ENCODE measurements around the gene DDX50.

DDX50 gene

DNA sequence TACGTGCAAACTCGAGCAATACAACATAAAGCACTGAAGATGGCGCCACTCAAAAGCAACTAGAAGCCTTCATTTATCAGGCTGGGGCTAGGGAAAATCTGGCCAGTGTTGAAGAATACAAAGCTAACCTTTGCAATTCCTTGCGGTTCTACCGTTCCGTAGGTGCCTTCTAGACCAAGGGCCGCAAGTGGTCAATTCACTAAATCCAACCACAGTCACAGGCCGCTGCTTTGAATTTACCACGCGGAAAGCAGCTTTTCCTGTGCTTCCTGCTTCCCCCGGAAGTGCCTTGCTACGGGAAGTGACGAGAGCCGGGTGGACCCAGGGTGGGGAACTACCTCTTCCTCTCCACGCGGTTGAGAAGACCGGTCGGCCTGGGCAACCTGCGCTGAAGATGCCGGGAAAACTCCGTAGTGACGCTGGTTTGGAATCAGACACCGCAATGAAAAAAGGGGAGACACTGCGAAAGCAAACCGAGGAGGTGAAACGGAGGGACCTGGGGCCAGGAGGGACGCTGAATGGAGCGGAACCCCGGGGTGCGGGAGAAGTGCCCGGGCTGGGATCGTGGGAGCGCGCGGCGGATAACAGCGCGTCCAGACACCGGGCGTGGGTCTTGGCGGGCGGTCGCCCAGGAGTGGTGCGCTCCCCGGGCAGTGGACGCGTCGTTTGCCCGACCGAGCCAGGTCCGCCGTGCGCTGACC is 54.9 kb downstream of the DDX50 start, which contains the start of gene DDX21:
Gene DDX21, plus strand, starts transcription at position 339 of the 701 bp plus-strand sequence. Its CDS starts 56 bp downstream, at position 395.
- TF ChIP-seq, protein P1, sequence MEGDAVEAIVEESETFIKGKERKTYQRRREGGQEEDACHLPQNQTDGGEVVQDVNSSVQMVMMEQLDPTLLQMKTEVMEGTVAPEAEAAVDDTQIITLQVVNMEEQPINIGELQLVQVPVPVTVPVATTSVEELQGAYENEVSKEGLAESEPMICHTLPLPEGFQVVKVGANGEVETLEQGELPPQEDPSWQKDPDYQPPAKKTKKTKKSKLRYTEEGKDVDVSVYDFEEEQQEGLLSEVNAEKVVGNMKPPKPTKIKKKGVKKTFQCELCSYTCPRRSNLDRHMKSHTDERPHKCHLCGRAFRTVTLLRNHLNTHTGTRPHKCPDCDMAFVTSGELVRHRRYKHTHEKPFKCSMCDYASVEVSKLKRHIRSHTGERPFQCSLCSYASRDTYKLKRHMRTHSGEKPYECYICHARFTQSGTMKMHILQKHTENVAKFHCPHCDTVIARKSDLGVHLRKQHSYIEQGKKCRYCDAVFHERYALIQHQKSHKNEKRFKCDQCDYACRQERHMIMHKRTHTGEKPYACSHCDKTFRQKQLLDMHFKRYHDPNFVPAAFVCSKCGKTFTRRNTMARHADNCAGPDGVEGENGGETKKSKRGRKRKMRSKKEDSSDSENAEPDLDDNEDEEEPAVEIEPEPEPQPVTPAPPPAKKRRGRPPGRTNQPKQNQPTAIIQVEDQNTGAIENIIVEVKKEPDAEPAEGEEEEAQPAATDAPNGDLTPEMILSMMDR (IDR thresholded peaks at IDR 0.05; ENCODE audit: insufficient read depth, low read length, poor library complexity, severe bottlenecking), result peak; percentile 61
- TF ChIP-seq EZH2phosphoT487 (conservative IDR thresholded peaks at IDR 0.05; ENCODE audit: low read length), result no peak
- H3K27ac ChIP-seq (ENCODE audit: low read depth, low read length), result peak within 1 kb of the TSS; percentile 80
- H2AFZ ChIP-seq (ENCODE audit: low read depth, low read length, severe bottlenecking), result peak within 1 kb of the TSS; percentile 46
- H3K79me2 ChIP-seq (ENCODE audit: insufficient read depth, low read length), result peaks cover 55% of the 10 kb centered on the region
- H3K9ac ChIP-seq (ENCODE audit: low read length), result peak within 1 kb of the TSS; percentile 98
- peak within 1 kb of the TSS; percentile 99 for H3K4me3 ChIP-seq (ENCODE audit: insufficient read depth, low read length, poor library complexity, severe bottlenecking)
- peak within 1 kb of the TSS; percentile 94 for H3K4me2 ChIP-seq (ENCODE audit: low read depth, low read length, poor library complexity, severe bottlenecking)
- peaks cover 28% of the 10 kb centered on the region for H3F3A ChIP-seq (ENCODE audit: insufficient read depth)
- H4K20me1 ChIP-seq (ENCODE audit: low read depth, low read length), result peaks cover 33% of the 10 kb centered on the region
- no peaks in the 10 kb centered on the region for H3K9me2 ChIP-seq (replicated peaks; ENCODE audit: insufficient read depth, low read length)
- H3K9me3 ChIP-seq (ENCODE audit: insufficient read depth, low read length), result no peaks in the 10 kb centered on the region
- no peaks in the 10 kb centered on the region for H3K27me3 ChIP-seq (ENCODE audit: low read length)
- peaks cover 27% of the 10 kb centered on the region for H3K36me3 ChIP-seq (ENCODE audit: low read length)

DNA sequence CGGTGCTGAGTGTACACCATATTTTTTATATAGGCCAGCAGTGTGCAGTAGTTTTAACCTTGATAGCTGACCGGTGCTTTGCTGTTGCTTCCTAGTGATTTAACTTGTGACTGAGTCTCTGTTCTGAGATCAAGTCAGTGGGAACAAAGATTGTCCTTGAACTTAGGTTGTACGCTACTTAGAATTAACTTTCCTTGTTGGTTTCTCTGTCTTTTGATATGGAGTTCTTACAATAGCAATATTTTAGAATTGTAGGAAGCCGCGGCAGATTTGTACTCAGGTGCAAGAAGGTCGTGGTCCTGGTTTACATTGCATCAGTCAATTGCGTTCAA is 56.1 kb downstream of the DDX50 start:
- no peak overlapping the region for H2AFZ ChIP-seq (ENCODE audit: low read depth, low read length, severe bottlenecking)
- H3K79me2 ChIP-seq (ENCODE audit: insufficient read depth, low read length), result peaks cover 68% of the 10 kb centered on the region
- peak overlapping the region; percentile 99 for H3K4me3 ChIP-seq (ENCODE audit: insufficient read depth, low read length, poor library complexity, severe bottlenecking)
- no peaks in the 10 kb centered on the region for H3K27me3 ChIP-seq (ENCODE audit: low read length)
- no peaks in the 10 kb centered on the region for H3K9me3 ChIP-seq (ENCODE audit: insufficient read depth, low read length)
- peaks cover 39% of the 10 kb centered on the region for H3K36me3 ChIP-seq (ENCODE audit: low read length)
- H3K27ac ChIP-seq (ENCODE audit: low read depth, low read length), result peak overlapping the region; percentile 80
- peak overlapping the region; percentile 98 for H3K9ac ChIP-seq (ENCODE audit: low read length)
- no peaks in the 10 kb centered on the region for H3K9me2 ChIP-seq (replicated peaks; ENCODE audit: insufficient read depth, low read length)
- peak overlapping the region; percentile 94 for H3K4me2 ChIP-seq (ENCODE audit: low read depth, low read length, poor library complexity, severe bottlenecking)
- peaks cover 27% of the 10 kb centered on the region for H3F3A ChIP-seq (ENCODE audit: insufficient read depth)
- peaks cover 45% of the 10 kb centered on the region for H4K20me1 ChIP-seq (ENCODE audit: low read depth, low read length)
- TF ChIP-seq, protein P1 (IDR thresholded peaks at IDR 0.05; ENCODE audit: insufficient read depth, low read length, poor library complexity, severe bottlenecking), result no peak
- no peak for TF ChIP-seq EZH2phosphoT487 (conservative IDR thresholded peaks at IDR 0.05; ENCODE audit: low read length)

DNA sequence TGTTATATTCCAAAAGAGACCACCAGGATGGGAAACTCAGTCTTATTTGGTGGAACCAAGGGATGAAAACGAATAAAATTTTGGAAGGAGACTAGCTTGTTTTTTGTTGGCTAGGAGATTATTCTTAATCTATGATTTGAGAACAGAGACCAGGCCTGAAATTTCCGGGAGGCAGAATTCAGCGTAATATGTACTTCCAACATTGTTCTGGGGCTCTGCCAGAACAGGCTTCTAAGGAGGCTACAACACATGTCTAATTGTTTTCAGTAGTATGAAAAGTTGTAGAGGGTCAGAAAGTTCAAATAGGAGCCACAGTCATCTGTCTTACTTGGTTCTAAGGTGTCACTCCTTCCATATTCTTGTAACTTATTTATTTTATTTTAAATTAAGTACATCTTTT is 56.5 kb downstream of the DDX50 start:
- Histone ChIP-seq H4K20me1 (ENCODE audit: low read depth, low read length) (peaks cover 50% of the 10 kb centered on the region), H3K79me2 (ENCODE audit: insufficient read depth, low read length) (peaks cover 72% of the 10 kb centered on the region), H3K9me3 (ENCODE audit: insufficient read depth, low read length) (no peaks in the 10 kb centered on the region), H3K4me2 (ENCODE audit: low read depth, low read length, poor library complexity, severe bottlenecking) (peak overlapping the region; percentile 94), H3F3A (ENCODE audit: insufficient read depth) (peaks cover 27% of the 10 kb centered on the region), H2AFZ (ENCODE audit: low read depth, low read length, severe bottlenecking) (no peak overlapping the region), H3K9ac (ENCODE audit: low read length) (peak overlapping the region; percentile 98), H3K27me3 (ENCODE audit: low read length) (no peaks in the 10 kb centered on the region), H3K9me2 (replicated peaks; ENCODE audit: insufficient read depth, low read length) (no peaks in the 10 kb centered on the region), H3K36me3 (ENCODE audit: low read length) (peaks cover 43% of the 10 kb centered on the region), H3K4me3 (ENCODE audit: insufficient read depth, low read length, poor library complexity, severe bottlenecking) (peak overlapping the region; percentile 99), H3K27ac (ENCODE audit: low read depth, low read length) (peak overlapping the region; percentile 80)
- TF ChIP-seq, protein P1 (IDR thresholded peaks at IDR 0.05; ENCODE audit: insufficient read depth, low read length, poor library complexity, severe bottlenecking), result no peak
- TF ChIP-seq EZH2phosphoT487 (conservative IDR thresholded peaks at IDR 0.05; ENCODE audit: low read length), result no peak
